Erythroblast (primary cell): ENCODE measurements around the gene CLPSL2.

Source experiments
- DNase-seq, 2 experiments: peaks; one replicate each; lab custom pipeline; 2025; lab: John Stamatoyannopoulos, UW
- GATA1 ChIP-seq: IDR thresholded peaks from 2 replicates; pipeline ENCODE4 v1.6.1; 2011; ENCODE audit warnings: low read depth, mild to moderate bottlenecking, control low read depth, low read length, moderate library complexity
- POLR2A ChIP-seq: IDR thresholded peaks from 2 replicates; pipeline ENCODE4 v1.6.1; 2011; ENCODE audit warnings: mild to moderate bottlenecking, low read length

The CLPSL2 gene

DNA sequence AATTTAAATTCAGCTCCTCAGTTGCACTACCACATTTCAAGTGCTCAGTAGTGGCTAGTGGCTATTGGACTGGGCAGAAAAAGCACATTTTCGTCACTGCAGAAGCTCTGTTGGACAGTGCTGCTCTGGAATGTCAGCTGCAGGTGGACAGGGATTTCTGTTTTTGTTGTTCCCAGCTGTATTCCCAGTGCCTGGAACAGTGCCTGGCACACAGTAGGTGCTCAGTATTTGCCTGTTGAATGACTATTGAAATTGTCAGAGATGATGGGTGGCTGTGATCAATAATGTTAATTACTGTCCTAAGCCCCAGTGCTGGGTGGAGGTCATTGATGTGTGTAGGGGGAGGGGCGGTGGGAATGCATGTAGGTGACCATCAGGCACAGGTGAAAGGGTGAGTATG, 9.9 kb downstream of the CLPSL2 start:
- no peak for TF ChIP-seq POLR2A
- no peak for TF ChIP-seq GATA1
- DNase-seq: no peak

DNA sequence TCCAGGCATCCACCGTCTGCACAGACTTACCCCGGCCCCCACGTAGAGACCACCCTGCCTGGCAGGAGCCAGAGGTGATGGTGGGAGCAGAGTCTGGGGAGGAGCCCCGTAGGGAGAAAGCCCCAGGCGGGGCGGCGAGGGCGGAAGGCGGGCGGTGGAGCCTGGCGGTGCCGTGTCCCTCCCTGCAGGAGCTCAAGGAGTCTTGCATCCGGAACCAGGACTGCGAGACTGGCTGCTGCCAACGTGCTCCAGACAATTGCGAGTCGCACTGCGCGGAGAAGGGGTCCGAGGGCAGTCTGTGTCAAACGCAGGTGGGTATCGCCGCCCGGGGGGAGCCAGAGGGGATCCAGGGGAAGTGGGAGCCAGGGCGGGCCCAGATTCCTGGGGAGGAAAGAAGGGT, 10.4 kb downstream of the CLPSL2 start:
- DNase-seq: no peak
- TF ChIP-seq POLR2A (no peak), GATA1 (no peak)

DNA sequence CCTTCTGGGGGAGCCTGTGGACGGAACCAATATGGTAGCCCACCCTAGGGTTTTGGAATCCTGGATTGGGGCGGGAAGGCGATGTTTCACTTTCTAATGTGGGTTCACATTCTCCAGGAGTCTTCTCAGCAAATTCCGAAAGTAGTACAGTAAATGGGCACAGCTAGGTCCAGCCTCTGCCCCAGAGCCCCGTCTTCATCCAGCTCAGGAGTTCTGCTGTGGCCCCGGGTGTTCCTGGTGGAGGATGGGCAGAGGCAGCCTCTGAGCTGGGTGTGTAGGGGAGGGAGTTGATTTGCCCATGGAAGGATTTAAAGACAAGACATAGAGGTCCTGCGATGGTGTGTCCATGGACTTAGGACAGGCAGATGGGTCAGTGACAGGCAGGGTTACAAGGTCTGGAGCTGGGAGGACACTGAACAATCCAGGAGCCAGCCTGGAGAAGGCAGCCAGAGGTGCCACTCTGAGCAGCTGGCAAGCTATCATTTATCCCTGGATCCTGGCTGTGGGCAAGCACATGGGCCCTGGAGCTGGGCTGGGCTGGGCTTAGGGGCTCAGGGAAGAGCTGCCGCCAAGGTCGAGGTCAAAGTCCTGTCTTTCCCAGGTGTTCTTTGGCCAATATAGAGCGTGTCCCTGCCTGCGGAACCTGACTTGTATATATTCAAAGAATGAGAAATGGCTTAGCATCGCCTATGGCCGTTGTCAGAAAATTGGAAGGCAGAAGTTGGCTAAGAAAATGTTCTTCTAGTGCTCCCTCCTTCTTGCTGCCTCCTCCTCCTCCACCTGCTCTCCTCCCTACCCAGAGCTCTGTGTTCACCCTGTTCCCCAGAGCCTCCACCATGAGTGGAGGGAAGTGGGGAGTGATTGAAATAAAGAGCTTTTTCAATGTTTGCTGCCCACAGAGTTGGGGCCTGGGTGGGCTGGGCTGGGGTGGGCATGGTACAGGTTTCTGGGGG, 11.1 kb downstream of the CLPSL2 start:
- TF ChIP-seq POLR2A: no peak
- no peak for TF ChIP-seq GATA1
- DNase-seq: no peak

DNA sequence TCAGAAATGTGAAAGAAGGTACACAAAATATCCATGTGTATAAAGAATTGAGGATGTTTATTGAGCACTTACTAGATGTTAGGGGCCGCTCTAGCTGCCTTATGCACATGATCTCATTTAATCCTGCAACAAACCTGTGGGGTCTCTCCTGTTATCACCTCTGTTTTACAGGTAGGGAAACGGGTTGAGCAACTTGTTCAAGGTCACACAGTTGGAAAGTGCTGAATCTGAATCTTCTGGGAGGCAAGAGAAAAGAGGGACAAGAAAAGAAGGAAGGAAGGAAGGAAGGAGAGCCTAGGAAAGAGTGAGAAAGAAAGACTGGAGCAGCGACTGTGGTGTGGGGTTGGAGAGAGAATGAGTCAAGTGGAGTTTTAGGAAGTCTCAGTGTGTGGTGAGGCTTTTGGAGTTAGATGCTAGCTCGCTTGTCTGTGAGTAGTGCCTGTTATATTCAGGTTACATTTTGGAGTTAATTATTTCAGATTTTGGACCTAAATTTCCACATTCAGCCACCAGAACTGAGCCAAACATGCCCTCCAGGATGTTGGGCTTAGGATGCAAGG, 12.1 kb downstream of the CLPSL2 start:
- no peak for DNase-seq
- no peak for TF ChIP-seq GATA1
- no peak for TF ChIP-seq POLR2A

DNA sequence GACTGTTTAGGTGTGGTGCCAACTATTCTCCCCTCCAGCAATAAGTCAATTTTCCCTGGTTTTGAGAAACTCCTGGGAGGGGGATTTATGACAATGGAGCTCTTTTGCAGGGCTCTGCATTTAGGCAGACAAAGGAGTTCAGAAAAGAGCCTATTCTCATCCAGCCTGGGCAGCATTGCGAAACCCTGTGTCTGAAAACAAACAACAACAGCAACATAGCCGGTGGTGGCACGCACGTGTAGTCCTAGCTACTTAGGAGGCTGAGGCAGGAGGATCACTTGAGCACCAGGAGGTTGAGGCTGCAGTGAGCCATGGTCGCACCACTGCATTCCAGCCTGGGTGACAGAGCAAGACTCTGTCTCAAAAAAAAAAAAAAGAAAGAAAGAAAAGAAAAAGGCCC, 14.3 kb downstream of the CLPSL2 start:
- DNase-seq: no peak
- TF ChIP-seq GATA1 (no peak), POLR2A (no peak)

DNA sequence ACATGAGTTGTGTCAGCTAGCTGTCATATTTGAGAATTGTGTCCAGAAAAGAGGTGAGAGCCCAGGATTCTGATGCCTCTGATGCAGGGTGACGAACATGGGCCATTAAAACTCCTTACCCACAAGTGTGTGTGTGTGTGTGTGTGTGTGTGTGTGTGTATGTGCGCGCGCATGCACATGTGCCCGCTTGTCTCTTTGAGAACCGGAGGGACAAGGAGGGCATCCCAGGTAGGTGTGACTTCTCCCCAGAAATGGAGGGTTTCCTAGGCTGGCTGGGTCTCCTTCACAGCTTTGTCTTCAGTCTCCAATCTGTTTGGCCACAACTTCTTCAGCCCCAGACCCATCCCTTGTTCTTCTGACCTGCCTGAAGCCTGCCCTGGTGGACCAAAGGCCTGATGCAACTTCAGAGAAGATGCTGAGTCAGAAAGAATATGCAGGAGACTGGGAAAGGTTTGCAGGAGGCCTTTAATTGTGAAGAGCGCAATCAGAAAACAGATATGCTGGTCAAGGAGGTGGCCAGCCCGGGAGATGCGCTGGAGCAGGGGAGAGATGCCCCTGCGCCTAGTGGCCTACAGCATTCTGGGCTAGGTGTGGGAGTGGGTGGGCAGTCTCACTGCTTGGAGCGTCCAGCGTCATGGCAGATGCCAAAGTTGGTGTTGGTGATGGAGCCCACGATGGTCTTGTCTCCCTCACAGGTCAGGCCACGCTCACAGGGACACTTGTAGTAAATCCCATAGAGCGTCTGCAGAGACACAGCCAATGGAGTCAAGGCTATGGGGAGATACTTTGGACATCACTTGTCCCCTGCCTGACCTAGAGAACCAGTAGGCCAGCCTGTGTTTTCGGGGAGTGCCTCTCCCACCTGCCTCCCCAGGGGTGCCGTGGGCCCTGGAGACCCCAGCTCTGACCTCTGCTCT, 18.4 kb downstream of the CLPSL2 start:
- DNase-seq: no peak
- no peak for TF ChIP-seq POLR2A
- no peak for TF ChIP-seq GATA1

DNA sequence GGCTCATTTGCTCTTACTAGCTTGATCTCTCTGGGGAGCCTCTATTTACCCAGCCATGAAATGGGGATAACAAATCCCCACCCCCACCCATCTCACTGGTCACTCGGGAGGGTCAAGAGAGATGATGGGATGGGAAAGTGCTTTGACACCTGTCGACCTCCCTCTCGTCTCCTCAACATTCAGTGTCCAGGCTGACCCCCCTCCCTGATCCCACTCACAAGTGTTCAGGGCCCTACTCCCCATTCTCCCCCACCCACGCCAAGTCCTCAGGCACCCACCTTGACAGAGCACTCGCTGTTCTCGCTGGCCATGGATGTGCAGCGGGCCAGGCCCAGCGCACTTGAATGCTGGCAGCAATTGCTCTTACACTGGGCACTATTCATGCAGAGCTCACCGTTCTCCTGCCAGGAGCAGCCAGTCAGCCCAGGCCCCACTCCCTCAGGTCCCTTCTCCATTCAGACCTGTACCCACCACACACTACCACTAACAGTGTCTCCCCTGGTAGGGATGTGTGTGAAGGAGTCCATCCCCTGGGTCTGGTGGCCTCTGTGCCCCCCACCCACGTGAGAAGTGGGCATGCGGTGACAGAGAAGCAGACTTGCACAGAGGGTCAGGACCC, 19.2 kb downstream of the CLPSL2 start:
- no peak for DNase-seq
- no peak for TF ChIP-seq POLR2A
- TF ChIP-seq GATA1: no peak

DNA sequence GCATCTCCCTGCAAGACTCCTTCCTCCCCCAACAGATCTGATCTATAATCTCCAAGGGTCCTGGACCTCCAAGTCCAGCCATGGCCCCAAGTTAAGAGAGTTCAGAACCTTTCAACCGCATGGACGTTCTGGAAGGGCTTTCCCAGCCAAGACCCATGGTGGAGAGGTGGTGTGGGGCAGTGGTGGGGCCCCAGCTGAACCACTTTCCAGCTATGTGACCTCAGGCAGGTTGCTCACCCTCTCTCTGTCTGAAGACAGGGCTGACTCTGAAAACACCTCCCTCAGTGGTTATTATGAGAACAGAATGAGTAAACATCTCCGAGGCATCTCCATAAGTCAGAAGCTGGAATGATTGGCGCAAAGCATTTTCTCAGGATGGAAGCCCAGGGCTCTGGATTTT, 19.8 kb downstream of the CLPSL2 start:
- TF ChIP-seq POLR2A (no peak), GATA1 (no peak)
- DNase-seq: no peak

DNA sequence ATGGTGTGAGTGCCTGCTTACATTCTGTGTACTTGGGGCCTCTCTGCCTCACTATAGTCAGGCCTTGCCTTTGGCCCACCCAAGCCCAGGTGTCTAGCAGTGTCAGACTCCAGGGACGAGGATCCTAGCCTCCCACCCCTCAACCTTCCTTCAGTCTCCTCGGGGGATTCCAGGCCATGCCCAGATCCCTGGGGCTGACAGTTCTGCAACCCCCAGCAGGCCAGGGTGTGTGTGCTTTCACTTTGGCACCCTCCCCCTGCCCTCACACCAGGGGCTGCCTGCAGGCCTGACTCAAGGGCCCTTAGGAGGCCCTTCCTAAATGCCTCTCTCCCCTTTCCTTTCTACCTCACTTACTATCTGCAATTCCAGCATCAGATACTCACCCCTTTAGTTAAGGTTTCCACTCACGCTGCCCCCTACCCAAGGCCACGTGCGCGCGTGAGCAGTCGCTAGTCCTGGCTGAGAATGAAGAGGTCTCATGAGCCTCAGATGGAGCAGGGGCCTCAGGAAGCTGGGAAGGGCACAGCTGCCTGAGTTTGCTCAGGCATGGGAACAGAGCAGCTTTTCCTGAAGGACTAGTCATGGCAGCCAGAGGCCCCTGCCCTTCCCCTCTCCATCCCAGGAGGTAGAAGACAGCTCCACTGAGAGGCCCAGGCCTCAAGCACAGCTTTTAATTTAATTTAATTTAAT, 21.6 kb downstream of the CLPSL2 start:
- no peak for TF ChIP-seq POLR2A
- no peak for TF ChIP-seq GATA1
- no peak for DNase-seq

DNA sequence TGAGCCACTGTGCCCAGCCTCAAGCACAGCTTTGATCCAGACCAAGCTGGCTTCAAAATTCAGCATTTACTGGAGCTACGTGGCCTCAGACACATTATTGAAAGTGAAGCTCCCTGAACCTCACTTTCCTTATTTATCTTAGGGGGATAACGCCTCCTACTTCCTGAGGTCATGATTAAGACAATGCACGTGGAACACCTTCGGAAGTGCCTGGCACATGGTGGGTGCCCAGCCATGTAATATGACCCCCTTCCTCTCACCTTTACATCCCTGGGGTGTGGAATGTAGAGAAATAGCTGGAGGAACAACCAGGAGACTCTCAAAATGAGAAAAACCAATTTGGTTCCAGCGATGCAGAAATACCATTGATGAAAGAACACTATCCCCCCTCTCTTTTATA, 22.3 kb downstream of the CLPSL2 start:
- no peak for TF ChIP-seq POLR2A
- TF ChIP-seq GATA1: no peak
- DNase-seq: no peak

DNA sequence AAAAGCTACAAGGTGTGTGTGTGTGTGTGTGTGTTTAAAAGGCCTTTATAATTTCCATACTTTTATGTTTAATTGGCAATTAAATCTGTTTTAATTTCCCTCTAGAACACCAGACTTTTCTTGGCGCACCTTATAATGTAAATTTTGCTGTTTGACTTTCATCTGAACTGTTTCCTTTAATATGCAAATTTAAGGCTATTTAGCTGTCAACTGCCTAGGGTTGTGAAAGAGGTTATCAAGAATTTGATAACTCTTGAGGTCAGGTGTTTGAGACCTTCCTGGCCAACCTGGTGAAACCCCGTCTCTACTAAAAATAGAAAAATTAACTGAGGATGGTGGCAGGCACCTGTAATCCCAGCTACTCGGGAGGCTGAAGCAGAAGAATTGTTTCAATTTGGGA, 24.8 kb downstream of the CLPSL2 start:
- no peak for DNase-seq
- TF ChIP-seq POLR2A (no peak), GATA1 (no peak)

DNA sequence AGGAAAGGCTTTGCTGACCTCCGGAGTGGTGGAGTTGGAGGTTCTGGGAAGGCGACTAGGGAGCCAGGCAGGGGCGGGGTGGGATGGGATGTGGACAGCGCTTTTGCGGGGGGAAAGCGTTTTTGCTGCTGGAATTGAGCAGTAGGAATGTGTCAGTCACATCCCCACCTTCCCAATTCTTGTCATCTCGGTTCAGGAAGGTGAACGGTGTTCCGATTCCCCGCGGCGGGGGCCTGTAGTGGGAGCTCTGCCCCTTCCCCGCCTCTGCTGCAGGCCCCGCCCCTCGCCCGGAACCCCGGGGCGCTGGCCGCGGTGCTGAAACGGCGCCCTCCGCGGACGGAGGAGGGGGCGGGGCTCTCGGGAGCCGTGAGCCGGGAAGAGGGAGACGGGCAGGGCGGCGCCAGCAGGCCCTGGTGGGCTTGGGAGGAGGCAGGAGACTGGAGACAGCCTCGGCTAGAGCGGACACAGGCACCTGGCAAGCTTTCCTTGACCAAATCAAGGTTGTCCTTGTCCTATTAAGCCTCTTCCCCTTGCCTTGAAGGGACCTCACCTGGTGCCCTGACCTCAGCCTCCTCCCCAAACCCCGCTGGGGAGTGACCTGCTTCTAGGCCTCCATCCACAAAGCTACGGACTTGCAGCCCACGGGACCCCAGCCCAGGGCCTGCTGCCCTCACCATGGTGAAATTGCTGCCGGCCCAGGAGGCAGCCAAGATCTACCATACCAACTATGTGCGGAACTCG, 28.8 kb downstream of the CLPSL2 start, which contains the start of gene LHFPL5:
TSS of gene LHFPL5 (plus strand) at position 357 of the 741 bp plus-strand sequence. CDS start at position 676, 319 bp downstream.
- peak; percentile 44 to 64 for DNase-seq
- TF ChIP-seq POLR2A (no peak), GATA1 (no peak)

DNA sequence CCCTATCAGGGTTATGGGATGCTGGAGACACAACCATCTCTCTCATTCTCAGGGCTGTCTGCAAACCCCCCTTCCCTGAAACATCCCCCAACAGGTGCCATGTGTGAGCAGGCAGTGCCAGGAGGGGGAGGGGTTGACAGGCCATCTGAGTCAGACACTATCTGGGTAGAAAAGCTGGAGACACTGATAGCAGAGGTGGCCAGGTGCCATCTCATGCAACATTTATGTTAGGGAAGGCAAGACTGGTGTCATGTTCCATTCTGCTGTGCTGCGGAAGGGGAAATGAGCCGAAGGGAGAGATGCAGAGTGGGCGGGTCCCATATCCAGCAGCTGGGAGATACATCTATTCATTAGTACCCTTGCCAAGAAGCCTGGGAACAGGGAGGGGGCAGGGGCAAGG, 32.3 kb downstream of the CLPSL2 start:
- TF ChIP-seq GATA1: no peak
- no peak for TF ChIP-seq POLR2A
- peak; percentile 24 to 27 for DNase-seq
